Mesenchymal stem cell (in vitro differentiated cells and primary cell): Measurements from ENCODE around the gene LBHD1.
"Not testable (repeated sequence)": the region's sequence is repeated elsewhere in the genome, so short reads cannot be mapped to it uniquely, and the experiment has no call there.

Experiments
- DNase-seq: peaks from one replicate; pipeline ENCODE4 v3.0.0-alpha.2; 2013
- H2AFZ ChIP-seq: one replicate; pipeline ENCODE4 v1.6.1; 2013; ENCODE audit warnings: low read depth, mild to moderate bottlenecking, control low read depth, inconsistent platforms, low read length, moderate library complexity
- H2AK5ac ChIP-seq: 2 replicates; pipeline ENCODE4 v1.6.1; 2013; ENCODE audit warnings: low read length, moderate library complexity, mild to moderate bottlenecking, inconsistent platforms; ENCODE audit not compliant: severe bottlenecking
- H2BK120ac ChIP-seq: one replicate; pipeline ENCODE4 v1.6.1; 2013; ENCODE audit warnings: low read depth, mild to moderate bottlenecking, inconsistent platforms, low read length, moderate library complexity
- H2BK12ac ChIP-seq, 2 experiments: one replicate each; pipeline ENCODE4 v1.6.1; 2013; ENCODE audit warnings: inconsistent platforms in 2 of 2, low read length in 2 of 2, mild to moderate bottlenecking in 2 of 2, moderate library complexity in 2 of 2, control low read depth in 1 of 2
- H2BK15ac ChIP-seq: one replicate; pipeline ENCODE4 v1.6.1; 2013; ENCODE audit warnings: mild to moderate bottlenecking, low read depth, inconsistent platforms; ENCODE audit not compliant: poor library complexity, severe bottlenecking
- H2BK5ac ChIP-seq: 2 replicates; pipeline ENCODE4 v1.6.1; 2013; ENCODE audit warnings: low read depth, mild to moderate bottlenecking, low read length, control low read depth, inconsistent platforms; ENCODE audit not compliant: poor library complexity, severe bottlenecking
- H3K14ac ChIP-seq, 2 experiments: one replicate each; pipeline ENCODE4 v1.6.1; 2013; ENCODE audit warnings: inconsistent platforms in 2 of 2, low read length in 2 of 2, control low read depth in 1 of 2, mild to moderate bottlenecking in 1 of 2, moderate library complexity in 1 of 2
- H3K18ac ChIP-seq, 2 experiments: one replicate each; pipeline ENCODE4 v1.6.1; 2013; ENCODE audit warnings: inconsistent platforms in 2 of 2, low read length in 2 of 2, control low read depth in 1 of 2, low read depth in 1 of 2, mild to moderate bottlenecking in 1 of 2
- H3K23ac ChIP-seq, 2 experiments: one replicate each; pipeline ENCODE4 v1.6.1; 2013; ENCODE audit warnings: inconsistent platforms in 2 of 2, low read length in 2 of 2, mild to moderate bottlenecking in 2 of 2, moderate library complexity in 2 of 2, control low read depth in 1 of 2
- H3K27ac ChIP-seq: 2 replicates; pipeline ENCODE4 v1.5.1; 2013; ENCODE audit warnings: mild to moderate bottlenecking, moderate library complexity, low read length, control low read depth, inconsistent platforms; ENCODE audit not compliant: poor library complexity, severe bottlenecking
- H3K27me3 ChIP-seq, 2 experiments: 2 replicates each; pipeline versions ENCODE4 v1.6.1 to v1.7.0; 2013; ENCODE audit warnings: low read length in 2 of 2, mild to moderate bottlenecking in 2 of 2, moderate library complexity in 2 of 2, control low read depth in 1 of 2, inconsistent platforms in 1 of 2; ENCODE audit not compliant: control insufficient read depth in 1 of 2, insufficient read depth in 1 of 2
- H3K36me3 ChIP-seq, 2 experiments: 2 replicates each; pipeline versions ENCODE4 v1.6.1 to v1.7.0; 2013; ENCODE audit warnings: low read length in 2 of 2, control low read depth in 1 of 2, inconsistent platforms in 1 of 2, low read depth in 1 of 2, mild to moderate bottlenecking in 1 of 2; ENCODE audit not compliant: insufficient read depth in 2 of 2, control insufficient read depth in 1 of 2
- H3K4ac ChIP-seq, 2 experiments: one replicate each; pipeline ENCODE4 v1.6.1; 2013; ENCODE audit warnings: inconsistent platforms in 2 of 2, low read length in 2 of 2, mild to moderate bottlenecking in 2 of 2, moderate library complexity in 2 of 2, control low read depth in 1 of 2, low read depth in 1 of 2
- H3K4me1 ChIP-seq: 2 replicates; pipeline ENCODE4 v1.6.1; 2013; ENCODE audit warnings: low read depth, low read length, control low read depth; ENCODE audit not compliant: control insufficient read depth, insufficient read depth
- H3K4me2 ChIP-seq: 2 replicates; pipeline ENCODE4 v1.6.1; 2013; ENCODE audit warnings: low read length, mild to moderate bottlenecking, inconsistent platforms; ENCODE audit not compliant: poor library complexity, severe bottlenecking
- H3K4me3 ChIP-seq, 2 experiments: 2 replicates each; pipeline versions ENCODE4 v1.5.1 to v1.7.0; 2013; ENCODE audit warnings: low read length in 2 of 2, mild to moderate bottlenecking in 2 of 2, control low read depth in 1 of 2, low read depth in 1 of 2; ENCODE audit not compliant: insufficient read depth in 1 of 2
- H3K79me1 ChIP-seq: replicated peaks from 2 replicates; pipeline ENCODE4 v1.6.1; 2013; ENCODE audit warnings: mild to moderate bottlenecking, control low read depth, low read length, inconsistent platforms; ENCODE audit not compliant: poor library complexity, severe bottlenecking
- H3K9ac ChIP-seq: 2 replicates; pipeline ENCODE4 v1.7.0; 2013; ENCODE audit warnings: mild to moderate bottlenecking, low read length, moderate library complexity
- H3K9me3 ChIP-seq: 2 replicates; pipeline ENCODE4 v1.7.0; 2013; ENCODE audit warnings: mild to moderate bottlenecking, low read length; ENCODE audit not compliant: control insufficient read depth
- H4K8ac ChIP-seq: one replicate; pipeline ENCODE4 v1.6.1; 2013; ENCODE audit warnings: inconsistent platforms, mild to moderate bottlenecking, low read length, moderate library complexity
- H4K91ac ChIP-seq: one replicate; pipeline ENCODE4 v1.6.1; 2013; ENCODE audit warnings: mild to moderate bottlenecking, low read length, inconsistent platforms
- WGBS: methylation state at CpG from one replicate; pipeline ENCODE4 v1.1.7; 2013; ENCODE audit warnings: mixed read lengths; 5-methylcytosine and 5-hydroxymethylcytosine counted together

The LBHD1 gene

GRCh38 chr11:62693624-62694023 lies 21.6 kb upstream of the LBHD1 start:
- WGBS, result 100% methylated on average over 1 of the region's 4 CpGs
- not testable (repeated sequence) for DNase-seq, H3K9ac ChIP-seq, H4K91ac ChIP-seq, H2BK120ac ChIP-seq, H3K27me3 ChIP-seq, H3K4me3 ChIP-seq, H2BK12ac ChIP-seq, H3K23ac ChIP-seq, H3K14ac ChIP-seq, H3K18ac ChIP-seq, H3K9me3 ChIP-seq, H3K4me2 ChIP-seq, H4K8ac ChIP-seq, H3K4ac ChIP-seq, H2AFZ ChIP-seq, H2BK15ac ChIP-seq, H2BK5ac ChIP-seq, H3K27ac ChIP-seq, H2AK5ac ChIP-seq
- Histone ChIP-seq H3K4me1 (peaks cover 20% of the 10 kb centered on the region), H3K36me3 (peaks cover 36 to 41% of the 10 kb centered on the region in 2 experiments), H3K79me1 (peaks cover 13% of the 10 kb centered on the region)

GRCh38 chr11:62689421-62690183 lies 17.5 kb upstream of the LBHD1 start, which contains the start of gene LRRN4CL:
Gene LRRN4CL, minus strand, starts transcription at chr11:62689530. Its CDS starts 1,022 bp downstream, at chr11:62688508.
- H3K9ac ChIP-seq, result peak within 1 kb of the TSS; percentile 93

GRCh38 chr11:62688491-62688890 lies 16.4 kb upstream of the LBHD1 start:
- Histone ChIP-seq H3K18ac (no peak overlapping the region), H2AFZ (no peak overlapping the region)
- WGBS, result 45% methylated on average over 1 of the region's 1 CpG

More at GRCh38 chr11:62689421-62690183, 17.5 kb upstream of the LBHD1 start, which contains the start of gene LRRN4CL:
- H3K79me1 ChIP-seq, result peaks cover 12% of the 10 kb centered on the region
- no peak within 1 kb of the TSS for H3K14ac ChIP-seq
- WGBS, result 61% methylated on average over 7 of the region's 11 CpGs
- H3K23ac ChIP-seq, result no peak within 1 kb of the TSS
- H3K36me3 ChIP-seq, result peaks cover 44% of the 10 kb centered on the region in 2 experiments
- peak within 1 kb of the TSS in 1 of 2 experiments; percentile 91 for H3K4me3 ChIP-seq
- no peak within 1 kb of the TSS for H2BK15ac ChIP-seq
- peak within 1 kb of the TSS; percentile 25 for H2BK5ac ChIP-seq
- peak within 1 kb of the TSS; percentile 41 for H2AK5ac ChIP-seq
- no peak within 1 kb of the TSS for H3K4ac ChIP-seq
- DNase-seq, result peak; percentile 67
- H2BK12ac ChIP-seq, result no peak within 1 kb of the TSS
- peak within 1 kb of the TSS; percentile 68 for H3K27ac ChIP-seq
- H2BK120ac ChIP-seq, result no peak within 1 kb of the TSS
- H3K4me1 ChIP-seq, result peaks cover 27% of the 10 kb centered on the region
- H3K27me3 ChIP-seq, result no peaks in the 10 kb centered on the region
- no peaks in the 10 kb centered on the region for H3K9me3 ChIP-seq
- H3K18ac ChIP-seq, result no peak within 1 kb of the TSS
- H4K91ac ChIP-seq, result peak within 1 kb of the TSS; percentile 14
- H4K8ac ChIP-seq, result peak within 1 kb of the TSS; percentile 45
- H2AFZ ChIP-seq, result no peak within 1 kb of the TSS
- H3K4me2 ChIP-seq, result peak within 1 kb of the TSS; percentile 14

More at GRCh38 chr11:62688491-62688890, 16.4 kb upstream of the LBHD1 start:
- Histone ChIP-seq H3K4me3 (peak overlapping the region in 1 of 2 experiments; percentile 91), H4K91ac (no peak overlapping the region), H3K36me3 (peaks cover 39 to 42% of the 10 kb centered on the region in 2 experiments), H3K9ac (peak overlapping the region; percentile 93), H3K9me3 (no peaks in the 10 kb centered on the region), H4K8ac (no peak overlapping the region), H2BK15ac (no peak overlapping the region), H2AK5ac (peak overlapping the region; percentile 1), H3K14ac (no peak overlapping the region), H2BK120ac (no peak overlapping the region), H2BK12ac (no peak overlapping the region), H3K27ac (peak overlapping the region; percentile 68), H3K4ac (no peak overlapping the region), H2BK5ac (no peak overlapping the region), H3K4me2 (no peak overlapping the region), H3K23ac (no peak overlapping the region), H3K79me1 (peaks cover 12% of the 10 kb centered on the region), H3K4me1 (peaks cover 27% of the 10 kb centered on the region), H3K27me3 (no peaks in the 10 kb centered on the region)
- DNase-seq, result no peak
